Adipocyte (in vitro differentiated cells): ENCODE measurements around the gene PLPPR1.

Experiments
- DNase-seq: peaks from one replicate; pipeline ENCODE4 v3.0.0-alpha.2; 2015; ENCODE audit warnings: low read depth
- H3K27me3 ChIP-seq: replicated peaks from 2 replicates; pipeline ENCODE4 v1.7.0; 2013; ENCODE audit warnings: mild to moderate bottlenecking, low read length, moderate library complexity; ENCODE audit not compliant: control insufficient read depth, insufficient read depth
- H3K36me3 ChIP-seq: 2 replicates; pipeline ENCODE4 v1.7.0; 2013; ENCODE audit warnings: low read length, mild to moderate bottlenecking, moderate library complexity; ENCODE audit not compliant: control insufficient read depth, insufficient read depth, severe bottlenecking
- H3K4me1 ChIP-seq: 2 replicates; pipeline ENCODE4 v1.7.0; 2013; ENCODE audit warnings: mild to moderate bottlenecking, low read length, moderate library complexity; ENCODE audit not compliant: control insufficient read depth, insufficient read depth
- H3K4me3 ChIP-seq: 2 replicates; pipeline ENCODE4 v1.7.0; 2013; ENCODE audit warnings: mild to moderate bottlenecking, low read length, moderate library complexity
- H3K9ac ChIP-seq: 2 replicates; pipeline ENCODE4 v1.7.0; 2013; ENCODE audit warnings: mild to moderate bottlenecking, low read length, moderate library complexity
- H3K9me3 ChIP-seq: 2 replicates; pipeline ENCODE4 v1.7.0; 2013; ENCODE audit warnings: mild to moderate bottlenecking, low read length, moderate library complexity; ENCODE audit not compliant: control insufficient read depth

PLPPR1 gene

GRCh38 chr9:101087426-101087825 is 58.9 kb downstream of the PLPPR1 start:
- DNase-seq, result no peak
- H3K9me3 ChIP-seq, result no peaks in the 10 kb centered on the region
- no peak overlapping the region for H3K9ac ChIP-seq
- no peaks in the 10 kb centered on the region for H3K4me1 ChIP-seq
- H3K27me3 ChIP-seq, result no peaks in the 10 kb centered on the region
- H3K4me3 ChIP-seq, result no peak overlapping the region
- H3K36me3 ChIP-seq, result no peaks in the 10 kb centered on the region

- H3K27me3 ChIP-seq, result no peaks in the 10 kb centered on the region
- no peak for DNase-seq
- H3K4me1 ChIP-seq, result no peaks in the 10 kb centered on the region
- H3K9me3 ChIP-seq, result no peaks in the 10 kb centered on the region
- H3K36me3 ChIP-seq, result no peaks in the 10 kb centered on the region
- no peak overlapping the region for H3K9ac ChIP-seq
- no peak overlapping the region for H3K4me3 ChIP-seq
These were observed 64.4 kb downstream of the PLPPR1 start for GRCh38 chr9:101092922-101093321.

GRCh38 chr9:101093620-101094019 is 65.1 kb downstream of the PLPPR1 start:
- no peak for DNase-seq
- H3K9me3 ChIP-seq, result no peaks in the 10 kb centered on the region
- no peak overlapping the region for H3K4me3 ChIP-seq
- H3K4me1 ChIP-seq, result no peaks in the 10 kb centered on the region
- H3K9ac ChIP-seq, result no peak overlapping the region
- H3K27me3 ChIP-seq, result no peaks in the 10 kb centered on the region
- no peaks in the 10 kb centered on the region for H3K36me3 ChIP-seq

GRCh38 chr9:101094686-101095085 is 66.2 kb downstream of the PLPPR1 start:
- H3K4me1 ChIP-seq, result no peaks in the 10 kb centered on the region
- no peak for DNase-seq
- H3K4me3 ChIP-seq, result no peak overlapping the region
- no peaks in the 10 kb centered on the region for H3K36me3 ChIP-seq
- H3K9ac ChIP-seq, result no peak overlapping the region
- H3K27me3 ChIP-seq, result no peaks in the 10 kb centered on the region
- no peaks in the 10 kb centered on the region for H3K9me3 ChIP-seq

GRCh38 chr9:101097210-101097609 is 68.7 kb downstream of the PLPPR1 start:
- H3K9me3 ChIP-seq, result no peaks in the 10 kb centered on the region
- no peak overlapping the region for H3K9ac ChIP-seq
- H3K4me1 ChIP-seq, result no peaks in the 10 kb centered on the region
- H3K36me3 ChIP-seq, result no peaks in the 10 kb centered on the region
- DNase-seq, result no peak
- H3K27me3 ChIP-seq, result no peaks in the 10 kb centered on the region
- no peak overlapping the region for H3K4me3 ChIP-seq

- no peaks in the 10 kb centered on the region for H3K36me3 ChIP-seq
- H3K4me3 ChIP-seq, result no peak overlapping the region
- H3K4me1 ChIP-seq, result no peaks in the 10 kb centered on the region
- H3K9ac ChIP-seq, result no peak overlapping the region
- H3K9me3 ChIP-seq, result no peaks in the 10 kb centered on the region
- H3K27me3 ChIP-seq, result no peaks in the 10 kb centered on the region
- no peak for DNase-seq
These were observed 69.9 kb downstream of the PLPPR1 start for GRCh38 chr9:101098392-101098791.

- no peaks in the 10 kb centered on the region for H3K27me3 ChIP-seq
- DNase-seq, result no peak
- H3K36me3 ChIP-seq, result no peaks in the 10 kb centered on the region
- no peak overlapping the region for H3K9ac ChIP-seq
- no peaks in the 10 kb centered on the region for H3K4me1 ChIP-seq
- no peaks in the 10 kb centered on the region for H3K9me3 ChIP-seq
- H3K4me3 ChIP-seq, result no peak overlapping the region
These were observed 85.8 kb downstream of the PLPPR1 start for GRCh38 chr9:101114317-101114716.

GRCh38 chr9:101115102-101115501 is 86.6 kb downstream of the PLPPR1 start:
- Histone ChIP-seq H3K9ac (no peak overlapping the region), H3K36me3 (no peaks in the 10 kb centered on the region), H3K4me1 (no peaks in the 10 kb centered on the region), H3K9me3 (no peaks in the 10 kb centered on the region), H3K27me3 (no peaks in the 10 kb centered on the region), H3K4me3 (no peak overlapping the region)
- DNase-seq, result no peak

- Histone ChIP-seq H3K9ac (no peak overlapping the region), H3K27me3 (no peaks in the 10 kb centered on the region), H3K36me3 (no peaks in the 10 kb centered on the region), H3K4me1 (no peaks in the 10 kb centered on the region), H3K9me3 (no peaks in the 10 kb centered on the region), H3K4me3 (no peak overlapping the region)
- no peak for DNase-seq
These were observed 88.6 kb downstream of the PLPPR1 start for GRCh38 chr9:101117161-101117560.

- peak; percentile 42 for DNase-seq
- peaks cover 17% of the 10 kb centered on the region for H3K9me3 ChIP-seq
- no peaks in the 10 kb centered on the region for H3K4me1 ChIP-seq
These were observed 90.8 kb downstream of the PLPPR1 start for GRCh38 chr9:101119206-101119819.

GRCh38 chr9:101121836-101122399 is 93.4 kb downstream of the PLPPR1 start:
- Histone ChIP-seq H3K9ac (no peak overlapping the region), H3K4me3 (no peak overlapping the region), H3K36me3 (no peaks in the 10 kb centered on the region), H3K4me1 (no peaks in the 10 kb centered on the region), H3K27me3 (no peaks in the 10 kb centered on the region), H3K9me3 (peaks cover 21% of the 10 kb centered on the region)
- no peak for DNase-seq

More at GRCh38 chr9:101119206-101119819, 90.8 kb downstream of the PLPPR1 start:
- no peak overlapping the region for H3K9ac ChIP-seq
- H3K36me3 ChIP-seq, result no peaks in the 10 kb centered on the region
- no peak overlapping the region for H3K4me3 ChIP-seq
- H3K27me3 ChIP-seq, result no peaks in the 10 kb centered on the region

- H3K36me3 ChIP-seq, result no peaks in the 10 kb centered on the region
- no peaks in the 10 kb centered on the region for H3K4me1 ChIP-seq
- H3K9me3 ChIP-seq, result peaks cover 29% of the 10 kb centered on the region
- no peak overlapping the region for H3K4me3 ChIP-seq
- H3K27me3 ChIP-seq, result no peaks in the 10 kb centered on the region
- DNase-seq, result no peak
- no peak overlapping the region for H3K9ac ChIP-seq
These were observed 98.0 kb downstream of the PLPPR1 start for GRCh38 chr9:101126556-101126955.
